Astrocyte of the spinal cord (primary cell): Measurements from ENCODE around the gene SLN.

ENCODE experiments used
- DNase-seq: peaks from one replicate; pipeline ENCODE4 v3.0.0; 2011; ENCODE audit warnings: low read depth, low spot score
- H3K4me3 ChIP-seq: 2 replicates; pipeline ENCODE4 v1.5.1; 2011; ENCODE audit warnings: low read depth, mild to moderate bottlenecking, low read length, moderate library complexity
- CTCF ChIP-seq: IDR thresholded peaks from 2 replicates; pipeline ENCODE4 v1.5.1; 2012; ENCODE audit warnings: low read depth, mild to moderate bottlenecking, low read length, inconsistent platforms
- in situ Hi-C: cut with HindIII; loops from 2 replicates; pipeline ENCODE4 v1.10.0; 2017; ENCODE audit warnings: low sequenced_read_pairs

The SLN gene

GRCh38 chr11:107702723-107703122 is 9.1 kb downstream of the SLN start:
- in situ Hi-C loops: no loop called here
- DNase-seq: no peak
- no peak for TF ChIP-seq CTCF
- H3K4me3 ChIP-seq: no peak overlapping the region

GRCh38 chr11:107702109-107702660 is 9.7 kb downstream of the SLN start:
- in situ Hi-C loops: no loop called here
- no peak for DNase-seq
- TF ChIP-seq CTCF: no peak
- no peak overlapping the region for H3K4me3 ChIP-seq

GRCh38 chr11:107699371-107700285 is 12.2 kb downstream of the SLN start:
- no peak for DNase-seq
- in situ Hi-C loops: no loop called here
- H3K4me3 ChIP-seq: no peak overlapping the region
- no peak for TF ChIP-seq CTCF

- TF ChIP-seq CTCF: no peak
- no peak for DNase-seq
- H3K4me3 ChIP-seq: no peak overlapping the region
- in situ Hi-C loops: no loop called here
Observed at GRCh38 chr11:107697291-107697690, 14.6 kb downstream of the SLN start.

GRCh38 chr11:107696140-107696539 is 15.7 kb downstream of the SLN start:
- TF ChIP-seq CTCF: no peak
- peak; percentile 91 for DNase-seq
- no peak overlapping the region for H3K4me3 ChIP-seq
- in situ Hi-C loops: no loop called here

GRCh38 chr11:107695446-107695845 is 16.4 kb downstream of the SLN start:
- in situ Hi-C loops: no loop called here
- no peak for TF ChIP-seq CTCF
- no peak for DNase-seq
- H3K4me3 ChIP-seq: no peak overlapping the region
